Right atrium auricular region (tissue), 2 donors: ENCODE data around the gene C20orf96. TPM values are rescaled to one million over a fixed set of nuclear protein-coding genes. Genes with fewer than 3 reads are reported as not detected.
"Not testable (repeated sequence)": the region's sequence is repeated elsewhere in the genome, so short reads cannot be mapped to it uniquely, and the experiment has no call there.

Source experiments
- DNase-seq: peaks from one replicate; pipeline ENCODE4 v3.0.0-alpha.2; 2019; ENCODE audit warnings: low spot score
- H3K27ac ChIP-seq, 2 donors: fragments of 200-600 bp; sonication (generic); 1 replicate in 1 of 2; 2 replicates in 1 of 2; pipeline ENCODE4 v1.5.1; 2016 to 2019
- H3K27me3 ChIP-seq, 2 donors: fragments of 200-600 bp; sonication (generic); one replicate each; pipeline versions ENCODE4 v1.5.1 to v1.6.0; 2017 to 2019
- H3K36me3 ChIP-seq: fragments of 200-600 bp; sonication (generic); one replicate; pipeline ENCODE4 v1.5.1; 2016
- H3K4me1 ChIP-seq, 2 donors: fragments of 200-600 bp; sonication (generic); one replicate each; pipeline versions ENCODE4 v1.5.1 to v1.6.0; 2017 to 2019
- H3K4me3 ChIP-seq, 2 donors: fragments of 200-600 bp; sonication (generic); 1 replicate in 1 of 2; 2 replicates in 1 of 2; pipeline ENCODE4 v1.5.1; 2017 to 2019; ENCODE audit warnings: mild to moderate bottlenecking in 1 of 2, moderate library complexity in 1 of 2
- H3K9me3 ChIP-seq, 2 donors: fragments of 200-600 bp; sonication (generic); one replicate each; pipeline ENCODE4 v1.5.1; 2019
- total RNA-seq, 2 donors: library from RNA; depleted of rRNA; stranded (reverse); fragments of >200 nt; gene quantifications; one replicate each; pipeline ENCODE4 v1.1.0, GENCODE V29; 2016
- TF ChIP-seq, protein P1 (sequence below), 2 donors: fragments of 200-600 bp; sonication (generic); IDR thresholded peaks; one replicate each; pipeline ENCODE4 v1.5.1; 2019; ENCODE audit warnings: antibody characterized with exemption in 2 of 2

C20orf96 gene
- total RNA-seq, 2 donors from 2014 or later, result 2.4 to 3.4 TPM

DNA sequence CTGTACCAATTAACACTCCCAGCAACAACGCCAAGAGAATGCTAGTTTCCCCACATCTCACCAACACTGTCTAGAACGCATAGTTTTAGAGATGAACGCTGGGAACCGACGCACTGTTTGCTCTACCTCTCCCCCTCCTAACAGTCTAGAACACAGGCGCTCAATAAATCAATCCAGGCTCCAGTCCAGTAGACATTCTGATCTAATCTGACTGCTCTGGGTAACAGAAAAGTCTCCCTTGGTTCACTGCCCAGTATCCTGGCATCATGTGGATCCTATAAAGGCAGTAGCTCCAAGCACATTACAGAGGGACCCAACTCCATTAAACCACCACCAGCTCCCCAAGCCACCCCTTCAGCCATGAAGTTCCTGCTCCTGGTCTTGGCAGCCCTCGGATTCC is 33.1 kb downstream of the C20orf96 start, which contains the start of gene DEFB132:
DEFB132 (plus strand) TSS at position 306 of the 400 bp plus-strand sequence; CDS start at position 361, 55 bp downstream.
- Histone ChIP-seq H3K36me3 (no peaks in the 10 kb centered on the region), H3K4me3 (no peak within 1 kb of the TSS), H3K27ac (no peak within 1 kb of the TSS), H3K27me3 (no peaks in the 10 kb centered on the region), H3K4me1 (no peaks in the 10 kb centered on the region), H3K9me3 (no peaks in the 10 kb centered on the region)
- TF ChIP-seq, protein P1, sequence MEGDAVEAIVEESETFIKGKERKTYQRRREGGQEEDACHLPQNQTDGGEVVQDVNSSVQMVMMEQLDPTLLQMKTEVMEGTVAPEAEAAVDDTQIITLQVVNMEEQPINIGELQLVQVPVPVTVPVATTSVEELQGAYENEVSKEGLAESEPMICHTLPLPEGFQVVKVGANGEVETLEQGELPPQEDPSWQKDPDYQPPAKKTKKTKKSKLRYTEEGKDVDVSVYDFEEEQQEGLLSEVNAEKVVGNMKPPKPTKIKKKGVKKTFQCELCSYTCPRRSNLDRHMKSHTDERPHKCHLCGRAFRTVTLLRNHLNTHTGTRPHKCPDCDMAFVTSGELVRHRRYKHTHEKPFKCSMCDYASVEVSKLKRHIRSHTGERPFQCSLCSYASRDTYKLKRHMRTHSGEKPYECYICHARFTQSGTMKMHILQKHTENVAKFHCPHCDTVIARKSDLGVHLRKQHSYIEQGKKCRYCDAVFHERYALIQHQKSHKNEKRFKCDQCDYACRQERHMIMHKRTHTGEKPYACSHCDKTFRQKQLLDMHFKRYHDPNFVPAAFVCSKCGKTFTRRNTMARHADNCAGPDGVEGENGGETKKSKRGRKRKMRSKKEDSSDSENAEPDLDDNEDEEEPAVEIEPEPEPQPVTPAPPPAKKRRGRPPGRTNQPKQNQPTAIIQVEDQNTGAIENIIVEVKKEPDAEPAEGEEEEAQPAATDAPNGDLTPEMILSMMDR (IDR thresholded peaks at IDR 0.05), result no peak
- DNase-seq, result no peak

- not testable (repeated sequence) for H3K9me3 ChIP-seq, H3K36me3 ChIP-seq, H3K4me1 ChIP-seq, DNase-seq, H3K27me3 ChIP-seq, H3K27ac ChIP-seq, H3K4me3 ChIP-seq
Observed at GRCh38 chr20:253447-253846, 37.1 kb downstream of the C20orf96 start.

DNA sequence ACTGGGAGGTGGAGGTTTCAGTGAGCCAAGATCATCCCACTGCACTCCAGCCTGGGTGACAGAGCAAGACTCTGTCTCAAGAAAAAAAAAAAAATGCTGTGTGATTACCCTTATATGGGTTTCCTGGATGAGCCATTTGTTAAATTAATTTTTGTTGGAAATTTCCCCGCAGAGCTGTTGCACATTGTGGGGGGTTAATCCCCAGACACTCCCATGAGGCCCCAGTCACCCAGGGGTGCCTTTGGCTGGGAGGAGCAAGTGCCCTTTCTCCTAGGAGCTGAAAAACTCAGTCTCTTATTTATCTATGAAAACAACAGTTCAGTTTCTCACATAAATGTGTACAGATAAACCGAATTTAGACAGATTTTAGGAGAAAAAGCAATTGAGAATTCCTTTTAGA is 37.7 kb downstream of the C20orf96 start:
- Histone ChIP-seq H3K27me3 (no peaks in the 10 kb centered on the region), H3K4me1 (no peaks in the 10 kb centered on the region), H3K36me3 (no peaks in the 10 kb centered on the region), H3K9me3 (no peaks in the 10 kb centered on the region), H3K4me3 (no peak overlapping the region), H3K27ac (no peak overlapping the region)
- TF ChIP-seq, protein P1 (IDR thresholded peaks at IDR 0.05), result no peak
- no peak for DNase-seq

DNA sequence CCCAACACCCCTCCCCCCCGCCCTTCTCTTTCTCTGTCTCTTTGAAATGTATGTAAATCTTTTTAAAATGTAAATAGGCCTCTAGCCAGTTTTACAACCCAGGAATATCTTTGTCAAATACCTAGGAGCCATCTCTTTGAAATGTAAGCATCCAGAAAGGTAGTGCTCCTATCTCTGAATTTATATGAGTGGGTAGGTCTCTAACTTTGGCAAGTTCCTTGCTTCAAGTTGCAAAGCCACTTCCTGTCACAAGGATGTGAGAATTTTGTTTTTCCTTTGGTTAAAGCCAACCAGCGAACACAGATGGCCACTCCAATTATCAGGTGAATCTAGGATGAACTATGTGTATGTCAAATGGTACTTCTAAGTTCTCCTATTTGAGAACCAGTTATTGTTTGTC is 39.2 kb downstream of the C20orf96 start:
- Histone ChIP-seq H3K4me3 (no peak overlapping the region), H3K4me1 (no peaks in the 10 kb centered on the region), H3K27ac (no peak overlapping the region), H3K36me3 (no peaks in the 10 kb centered on the region), H3K9me3 (no peaks in the 10 kb centered on the region), H3K27me3 (no peaks in the 10 kb centered on the region)
- TF ChIP-seq, protein P1 (IDR thresholded peaks at IDR 0.05), result no peak
- no peak for DNase-seq

- H3K27me3 ChIP-seq, result no peaks in the 10 kb centered on the region
- no peak for DNase-seq
- no peak overlapping the region for H3K4me3 ChIP-seq
- H3K4me1 ChIP-seq, result no peaks in the 10 kb centered on the region
- H3K36me3 ChIP-seq, result no peaks in the 10 kb centered on the region
- TF ChIP-seq, protein P1 (IDR thresholded peaks at IDR 0.05), result no peak
- H3K27ac ChIP-seq, result no peak overlapping the region
- H3K9me3 ChIP-seq, result no peaks in the 10 kb centered on the region
Observed at GRCh38 chr20:242905-243304, 47.6 kb downstream of the C20orf96 start.

- H3K27me3 ChIP-seq, result no peaks in the 10 kb centered on the region
- TF ChIP-seq, protein P1 (IDR thresholded peaks at IDR 0.05), result no peak
- no peak overlapping the region for H3K27ac ChIP-seq
- H3K4me3 ChIP-seq, result no peak overlapping the region
- no peaks in the 10 kb centered on the region for H3K4me1 ChIP-seq
- no peaks in the 10 kb centered on the region for H3K9me3 ChIP-seq
- DNase-seq, result no peak
- H3K36me3 ChIP-seq, result no peaks in the 10 kb centered on the region
Observed at GRCh38 chr20:237929-238328, 52.6 kb downstream of the C20orf96 start.
